GM12873 (cell line): ENCODE measurements around the gene ACTR8.

Experiments used
- TF ChIP-seq, protein P1 (sequence below): IDR thresholded peaks from 2 replicates; pipeline ENCODE4 v1.5.1; 2012; ENCODE audit warnings: low read depth, mild to moderate bottlenecking, moderate library complexity, low read length, control low read depth; ENCODE audit not compliant: insufficient read depth; ENCODE audit errors: missing control alignments

The ACTR8 gene

DNA sequence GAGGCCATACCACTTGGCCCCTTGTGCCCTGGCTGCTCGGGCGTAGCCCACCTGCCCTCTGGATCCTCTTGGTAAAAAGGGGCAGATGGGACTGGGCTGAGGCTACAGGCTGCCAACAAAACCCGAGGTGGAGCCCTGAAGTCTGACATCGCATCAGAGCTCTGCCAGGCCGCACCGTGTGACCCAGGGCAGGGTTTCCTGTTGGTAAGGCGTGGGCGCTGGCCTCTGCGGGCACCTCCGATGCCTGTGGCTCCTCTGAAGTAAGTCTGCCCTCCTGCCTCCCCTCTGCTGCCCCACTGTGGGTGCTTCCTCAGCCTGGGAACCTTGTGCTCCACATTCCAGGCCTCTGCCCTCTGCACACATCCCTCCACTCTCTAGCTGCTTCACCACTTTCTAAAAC is 44.6 kb downstream of the ACTR8 start:
- TF ChIP-seq, protein P1, sequence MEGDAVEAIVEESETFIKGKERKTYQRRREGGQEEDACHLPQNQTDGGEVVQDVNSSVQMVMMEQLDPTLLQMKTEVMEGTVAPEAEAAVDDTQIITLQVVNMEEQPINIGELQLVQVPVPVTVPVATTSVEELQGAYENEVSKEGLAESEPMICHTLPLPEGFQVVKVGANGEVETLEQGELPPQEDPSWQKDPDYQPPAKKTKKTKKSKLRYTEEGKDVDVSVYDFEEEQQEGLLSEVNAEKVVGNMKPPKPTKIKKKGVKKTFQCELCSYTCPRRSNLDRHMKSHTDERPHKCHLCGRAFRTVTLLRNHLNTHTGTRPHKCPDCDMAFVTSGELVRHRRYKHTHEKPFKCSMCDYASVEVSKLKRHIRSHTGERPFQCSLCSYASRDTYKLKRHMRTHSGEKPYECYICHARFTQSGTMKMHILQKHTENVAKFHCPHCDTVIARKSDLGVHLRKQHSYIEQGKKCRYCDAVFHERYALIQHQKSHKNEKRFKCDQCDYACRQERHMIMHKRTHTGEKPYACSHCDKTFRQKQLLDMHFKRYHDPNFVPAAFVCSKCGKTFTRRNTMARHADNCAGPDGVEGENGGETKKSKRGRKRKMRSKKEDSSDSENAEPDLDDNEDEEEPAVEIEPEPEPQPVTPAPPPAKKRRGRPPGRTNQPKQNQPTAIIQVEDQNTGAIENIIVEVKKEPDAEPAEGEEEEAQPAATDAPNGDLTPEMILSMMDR, result no peak

- TF ChIP-seq, protein P1, result no peak
These were observed 45.7 kb downstream of the ACTR8 start for GRCh38 chr3:53836084-53836872.

- TF ChIP-seq, protein P1, result no peak
These were observed 46.7 kb downstream of the ACTR8 start for GRCh38 chr3:53835257-53835656.

GRCh38 chr3:53834429-53835095 is 47.4 kb downstream of the ACTR8 start:
- TF ChIP-seq, protein P1, result peak; percentile 12

DNA sequence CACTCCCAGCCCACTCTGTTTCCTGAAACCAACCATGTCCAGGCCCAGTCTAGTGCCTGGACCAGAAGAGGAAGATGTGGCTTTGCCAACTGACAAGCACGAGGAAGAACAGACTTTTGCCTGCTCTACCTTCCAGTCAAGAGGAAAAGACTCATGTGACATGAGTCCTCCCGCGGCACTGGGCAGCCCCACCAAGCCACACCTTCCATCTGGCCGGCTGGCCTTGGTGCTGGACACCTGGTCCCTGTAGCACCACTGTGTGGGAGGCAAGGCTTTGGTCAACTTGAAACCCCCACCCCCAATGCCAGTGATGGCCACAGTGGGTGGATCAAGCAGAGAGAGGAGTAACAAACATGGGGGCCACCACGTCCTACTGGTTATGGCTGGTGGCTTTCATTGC is 48.3 kb downstream of the ACTR8 start:
- TF ChIP-seq, protein P1, result no peak

GRCh38 chr3:53833053-53833645 is 48.8 kb downstream of the ACTR8 start:
- TF ChIP-seq, protein P1, result no peak

GRCh38 chr3:53830944-53831343 is 51.0 kb downstream of the ACTR8 start:
- TF ChIP-seq, protein P1, result no peak
